Loucy (cell line): ENCODE data around the gene ULBP2.

ENCODE experiments used
- CTCF ChIP-seq: fragments of 200-600 bp; sonication (generic); conservative IDR thresholded peaks from 2 replicates; pipeline ENCODE4 v1.5.1; 2014; ENCODE audit warnings: mild to moderate bottlenecking, antibody characterized with exemption, low read length
- EZH2phosphoT487 ChIP-seq: fragments of 200-600 bp; IDR thresholded peaks from 2 replicates; pipeline ENCODE4 v1.6.1; 2018; ENCODE audit warnings: antibody characterized with exemption, mild to moderate bottlenecking, moderate library complexity, borderline replicate concordance

- TF ChIP-seq CTCF (no peak), EZH2phosphoT487 (no peak)
These were observed 2.5 kb upstream of the ULBP2 start for GRCh38 chr6:149939356-149939648.
